ENCODE results near the gene ERC1. TPM values are rescaled to one million over a fixed set of nuclear protein-coding genes. Genes with fewer than 3 reads are reported as not detected.

The ERC1 gene
- total and polyA plus RNA-seq, 2 donors from 2014 or later = 5.1 to 68.3 TPM

DNA sequence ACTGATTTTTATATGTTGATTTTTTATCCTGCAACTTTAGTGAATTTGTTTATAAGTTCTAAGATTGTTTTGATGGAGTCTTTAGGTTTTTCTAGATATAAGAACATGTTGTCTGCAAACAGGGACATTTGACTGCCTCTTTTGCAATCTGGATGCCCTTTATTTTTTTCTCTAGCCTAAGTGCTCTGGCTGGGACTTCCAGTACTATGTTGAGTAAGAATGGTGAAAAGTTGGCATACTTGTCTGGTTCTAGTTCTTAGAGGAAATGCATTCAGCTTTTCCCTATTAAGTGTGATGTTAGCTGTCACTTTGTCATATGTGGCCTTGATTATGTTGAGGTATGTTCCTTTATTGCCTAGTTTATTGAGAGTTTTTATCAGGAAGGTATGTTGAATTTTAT lies 68.1 kb downstream of the ERC1 start:
- Histone ChIP-seq H3K4me3 (ENCODE audit: low read length in 3 of 3) (no peak overlapping the region), H3K27ac (ENCODE audit: low read depth in 2 of 2, low read length in 2 of 2) (no peak overlapping the region), H3K4me1 (ENCODE audit: control insufficient read depth in 2 of 3, insufficient read depth in 2 of 3, low read depth in 1 of 3, low read length in 3 of 3) (no peaks in the 10 kb centered on the region), H3K9me3 (ENCODE audit: control insufficient read depth in 2 of 3, insufficient read depth in 1 of 3, low read length in 3 of 3) (peaks cover 0 to 12% (median 0%) of the 10 kb centered on the region in 3 donors), H3K36me3 (ENCODE audit: control insufficient read depth in 2 of 3, insufficient read depth in 3 of 3, low read length in 3 of 3) (no peaks in the 10 kb centered on the region), H3K9ac (ENCODE audit: low read length in 3 of 3) (no peak overlapping the region), H3K27me3 (ENCODE audit: control insufficient read depth, insufficient read depth, low read length) (no peaks in the 10 kb centered on the region)
- FAIRE-seq (no peak), DNase-seq (no peak)
- TF ChIP-seq, protein P1, sequence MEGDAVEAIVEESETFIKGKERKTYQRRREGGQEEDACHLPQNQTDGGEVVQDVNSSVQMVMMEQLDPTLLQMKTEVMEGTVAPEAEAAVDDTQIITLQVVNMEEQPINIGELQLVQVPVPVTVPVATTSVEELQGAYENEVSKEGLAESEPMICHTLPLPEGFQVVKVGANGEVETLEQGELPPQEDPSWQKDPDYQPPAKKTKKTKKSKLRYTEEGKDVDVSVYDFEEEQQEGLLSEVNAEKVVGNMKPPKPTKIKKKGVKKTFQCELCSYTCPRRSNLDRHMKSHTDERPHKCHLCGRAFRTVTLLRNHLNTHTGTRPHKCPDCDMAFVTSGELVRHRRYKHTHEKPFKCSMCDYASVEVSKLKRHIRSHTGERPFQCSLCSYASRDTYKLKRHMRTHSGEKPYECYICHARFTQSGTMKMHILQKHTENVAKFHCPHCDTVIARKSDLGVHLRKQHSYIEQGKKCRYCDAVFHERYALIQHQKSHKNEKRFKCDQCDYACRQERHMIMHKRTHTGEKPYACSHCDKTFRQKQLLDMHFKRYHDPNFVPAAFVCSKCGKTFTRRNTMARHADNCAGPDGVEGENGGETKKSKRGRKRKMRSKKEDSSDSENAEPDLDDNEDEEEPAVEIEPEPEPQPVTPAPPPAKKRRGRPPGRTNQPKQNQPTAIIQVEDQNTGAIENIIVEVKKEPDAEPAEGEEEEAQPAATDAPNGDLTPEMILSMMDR (IDR thresholded peaks at IDR 0.05; ENCODE audit: borderline replicate concordance, extremely low read depth, insufficient read depth) = no peak
- intact Hi-C loops (cut with DNase I) = no loop called here

DNA sequence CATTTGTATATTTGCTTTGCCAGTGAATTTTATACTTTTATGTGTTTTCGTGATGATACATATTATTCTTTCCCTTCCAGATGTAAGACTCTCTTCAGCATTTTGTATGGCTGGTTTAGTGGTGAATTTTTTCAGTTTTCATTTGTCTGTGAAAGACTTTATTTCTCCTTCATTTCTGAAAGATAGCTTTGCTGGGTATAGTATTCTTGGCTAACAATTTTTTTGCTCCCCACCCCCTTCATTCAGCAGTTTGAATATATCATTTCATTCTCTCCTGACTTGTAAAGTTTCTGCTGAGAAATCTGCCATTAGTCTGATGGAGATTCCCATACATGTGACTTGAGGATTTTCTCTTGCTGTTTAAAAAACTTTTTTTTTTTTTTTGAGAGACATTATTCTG lies 72.8 kb downstream of the ERC1 start:
- H3K9me3 ChIP-seq (ENCODE audit: control insufficient read depth in 2 of 3, insufficient read depth in 1 of 3, low read length in 3 of 3) = peaks cover 0 to 18% (median 0%) of the 10 kb centered on the region in 3 donors
- no peak overlapping the region for H3K27ac ChIP-seq (ENCODE audit: low read depth in 2 of 2, low read length in 2 of 2)
- no peaks in the 10 kb centered on the region for H3K4me1 ChIP-seq (ENCODE audit: control insufficient read depth in 2 of 3, insufficient read depth in 2 of 3, low read depth in 1 of 3, low read length in 3 of 3)
- H3K36me3 ChIP-seq (ENCODE audit: control insufficient read depth in 2 of 3, insufficient read depth in 3 of 3, low read length in 3 of 3) = no peaks in the 10 kb centered on the region
- intact Hi-C loops (cut with DNase I) = no loop called here
- H3K4me3 ChIP-seq (ENCODE audit: low read length in 3 of 3) = no peak overlapping the region
- FAIRE-seq (no peak), DNase-seq (no peak)
- TF ChIP-seq, protein P1 (IDR thresholded peaks at IDR 0.05; ENCODE audit: borderline replicate concordance, extremely low read depth, insufficient read depth) = no peak
- H3K9ac ChIP-seq (ENCODE audit: low read length in 3 of 3) = no peak overlapping the region
- H3K27me3 ChIP-seq (ENCODE audit: control insufficient read depth, insufficient read depth, low read length) = no peaks in the 10 kb centered on the region

DNA sequence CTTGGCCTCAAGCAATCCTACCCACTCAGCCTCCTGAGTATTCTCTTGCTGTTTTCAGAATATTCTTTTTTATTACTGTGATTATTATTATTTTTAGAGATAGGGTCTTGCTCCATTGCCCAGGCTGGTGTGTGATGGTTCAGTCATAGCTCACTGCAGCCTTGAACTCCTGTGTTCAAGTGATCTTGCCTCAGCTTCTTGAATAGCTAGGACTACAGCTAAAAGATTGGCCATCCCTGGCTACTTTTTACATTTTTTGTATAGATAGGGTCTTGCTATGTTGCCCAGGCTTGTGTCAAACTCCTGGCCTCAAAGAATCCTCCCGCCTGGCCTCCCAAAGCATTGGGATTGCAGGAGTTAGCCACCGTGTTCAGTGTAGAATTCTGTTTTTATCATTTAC lies 73.3 kb downstream of the ERC1 start:
- FAIRE-seq = no peak
- intact Hi-C loops (cut with DNase I) = no loop called here
- TF ChIP-seq, protein P1 (IDR thresholded peaks at IDR 0.05; ENCODE audit: borderline replicate concordance, extremely low read depth, insufficient read depth) = no peak

DNA sequence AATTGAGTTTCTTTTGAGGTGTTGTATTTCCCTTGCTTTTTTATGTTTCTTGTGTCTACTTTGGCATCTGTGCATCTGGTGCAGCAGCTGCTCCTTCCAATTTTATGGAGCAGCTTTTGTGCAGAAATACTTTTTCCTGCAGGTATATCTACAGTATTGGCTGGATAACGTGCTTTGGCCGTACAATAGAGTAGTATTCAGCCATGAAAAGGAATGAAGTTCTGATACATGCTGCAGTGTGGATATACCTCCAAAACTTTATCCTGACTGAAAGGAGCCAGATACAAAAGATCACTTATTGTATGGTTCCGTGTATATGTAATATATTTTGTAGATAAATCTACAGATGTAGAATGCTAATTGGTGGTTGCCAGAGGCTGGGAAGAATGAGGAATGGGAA lies 74.6 kb downstream of the ERC1 start:
- peaks cover 0 to 14% (median 0%) of the 10 kb centered on the region in 3 donors for H3K9me3 ChIP-seq (ENCODE audit: control insufficient read depth in 2 of 3, insufficient read depth in 1 of 3, low read length in 3 of 3)
- H3K4me3 ChIP-seq (ENCODE audit: low read length in 3 of 3) = no peak overlapping the region
- intact Hi-C loops (cut with DNase I) = no loop called here
- no peak for FAIRE-seq
- H3K27ac ChIP-seq (ENCODE audit: low read depth in 2 of 2, low read length in 2 of 2) = no peak overlapping the region
- DNase-seq = no peak
- no peaks in the 10 kb centered on the region for H3K27me3 ChIP-seq (ENCODE audit: control insufficient read depth, insufficient read depth, low read length)
- H3K36me3 ChIP-seq (ENCODE audit: control insufficient read depth in 2 of 3, insufficient read depth in 3 of 3, low read length in 3 of 3) = no peaks in the 10 kb centered on the region
- H3K9ac ChIP-seq (ENCODE audit: low read length in 3 of 3) = no peak overlapping the region
- H3K4me1 ChIP-seq (ENCODE audit: control insufficient read depth in 2 of 3, insufficient read depth in 2 of 3, low read depth in 1 of 3, low read length in 3 of 3) = no peaks in the 10 kb centered on the region
- TF ChIP-seq, protein P1 (IDR thresholded peaks at IDR 0.05; ENCODE audit: borderline replicate concordance, extremely low read depth, insufficient read depth) = no peak

More for the DNA sequence above, 73.3 kb downstream of the ERC1 start:
- H3K9ac ChIP-seq (ENCODE audit: low read length in 3 of 3) = no peak overlapping the region
- H3K9me3 ChIP-seq (ENCODE audit: control insufficient read depth in 2 of 3, insufficient read depth in 1 of 3, low read length in 3 of 3) = peaks cover 0 to 15% (median 0%) of the 10 kb centered on the region in 3 donors
- no peaks in the 10 kb centered on the region for H3K4me1 ChIP-seq (ENCODE audit: control insufficient read depth in 2 of 3, insufficient read depth in 2 of 3, low read depth in 1 of 3, low read length in 3 of 3)
- H3K36me3 ChIP-seq (ENCODE audit: control insufficient read depth in 2 of 3, insufficient read depth in 3 of 3, low read length in 3 of 3) = no peaks in the 10 kb centered on the region
- no peak overlapping the region for H3K4me3 ChIP-seq (ENCODE audit: low read length in 3 of 3)
- no peak overlapping the region for H3K27ac ChIP-seq (ENCODE audit: low read depth in 2 of 2, low read length in 2 of 2)
- no peak for DNase-seq
- no peaks in the 10 kb centered on the region for H3K27me3 ChIP-seq (ENCODE audit: control insufficient read depth, insufficient read depth, low read length)

Data from kidney (tissue), 14 donors.